ENCODE measurements around the gene CEP57. TPM values are rescaled to one million over a fixed set of nuclear protein-coding genes. Genes with fewer than 3 reads are reported as not detected.
"Not testable (repeated sequence)": the region's sequence is repeated elsewhere in the genome, so short reads cannot be mapped to it uniquely, and the experiment has no call there.

CEP57 gene
- total RNA-seq, 1 donor from 2014 or later, result 79.2 TPM

DNA sequence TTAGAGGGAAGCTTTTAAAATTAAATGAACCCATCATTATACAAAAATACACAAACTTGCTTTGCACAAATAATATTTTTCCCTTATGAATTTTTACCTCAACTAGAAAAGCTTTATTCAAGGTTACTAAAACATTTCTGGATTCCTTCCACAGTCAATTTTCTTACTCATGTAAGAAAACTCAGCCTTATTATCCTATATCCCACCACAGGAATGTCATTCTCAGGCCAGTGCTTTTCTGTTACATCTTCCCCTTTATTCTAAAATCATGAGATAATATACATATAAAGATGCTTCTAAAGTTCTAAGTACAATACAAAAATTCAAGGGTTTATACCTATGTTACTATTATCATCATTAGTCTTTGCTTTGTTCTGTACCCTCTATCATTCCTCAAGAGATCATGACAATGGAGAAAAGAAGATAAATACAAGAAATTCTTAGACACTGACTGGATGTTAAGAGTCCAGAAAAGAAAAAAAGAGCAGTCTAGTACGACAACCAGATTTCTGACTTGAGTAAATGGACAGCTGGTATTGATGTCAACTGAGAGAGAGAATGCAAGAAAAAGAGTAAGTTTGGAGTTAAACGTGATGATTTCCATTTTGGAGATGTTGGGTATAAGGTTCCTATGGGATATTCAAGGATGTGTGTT is 73.3 kb downstream of the CEP57 start:
- no peak for DNase-seq

DNA sequence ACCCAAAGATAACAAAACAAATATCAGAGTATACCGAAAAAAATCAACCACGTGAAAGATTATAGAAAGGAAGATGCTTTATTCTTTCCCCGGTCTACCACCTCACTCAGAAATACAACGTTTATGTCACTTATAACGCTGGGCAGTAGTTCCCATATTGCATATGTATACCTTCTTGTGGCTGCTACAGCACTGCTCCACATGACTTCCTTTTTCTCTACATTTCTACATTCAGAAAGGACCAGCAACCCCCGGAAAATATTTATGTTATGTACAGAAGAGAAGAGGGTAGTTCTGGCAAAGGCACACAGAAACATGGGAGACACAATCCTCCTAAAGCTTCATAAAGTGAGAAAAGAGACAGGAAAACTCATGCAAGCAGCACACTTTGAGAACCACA is 76.8 kb downstream of the CEP57 start:
- DNase-seq, result no peak

DNA sequence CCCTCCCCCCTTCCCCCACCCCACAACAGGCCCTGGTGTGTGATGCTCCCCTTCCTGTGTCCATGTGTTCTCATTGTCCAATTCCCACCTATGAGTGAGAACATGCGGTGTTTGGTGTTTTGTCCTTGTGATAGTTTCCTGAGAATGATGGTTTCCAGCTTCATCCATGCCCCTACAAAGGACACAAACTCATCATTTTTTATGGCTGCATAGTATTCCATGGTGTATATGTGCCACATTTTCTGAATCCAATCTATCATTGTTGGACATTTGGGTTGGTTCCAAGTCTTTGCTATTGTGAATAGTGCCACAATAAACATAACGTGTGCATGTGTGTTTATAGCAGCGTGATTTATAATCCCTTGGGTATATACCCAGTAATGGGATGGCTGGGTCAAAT is 80.6 kb downstream of the CEP57 start:
- not testable (repeated sequence) for DNase-seq

DNA sequence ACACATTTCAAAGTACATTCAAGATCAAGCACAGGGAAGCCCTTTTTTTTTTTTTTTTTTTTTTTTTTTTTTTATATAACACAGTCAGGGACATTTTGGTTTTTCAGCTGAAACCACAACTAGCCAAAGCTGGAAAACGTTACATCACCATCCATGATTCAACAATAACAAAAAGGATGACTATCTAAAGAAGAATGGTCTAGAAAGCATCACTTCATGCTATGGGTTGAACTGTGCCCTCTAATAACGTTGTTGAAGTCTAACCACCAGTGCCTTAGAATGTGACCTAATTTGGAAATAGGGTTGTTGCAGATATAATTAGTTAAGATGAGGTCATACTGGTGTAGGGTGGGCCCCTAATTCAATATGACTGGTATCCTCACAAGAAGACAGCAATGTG is 87.0 kb downstream of the CEP57 start:
- DNase-seq, result no peak

Small RNAs within 50 kb of the gene (small RNA-seq; reads per million reads assigned to genes)
- not detected for gene RNA5SP345 (ENCODE audit: low replicate concordance)

Other genes with a start within 250 kb of the CEP57 start
- 50.9 TPM for gene FAM76B, start 716 bp upstream of the CEP57 start, total RNA-seq
- 32.0 TPM for gene MTMR2, start 133.6 kb downstream of the CEP57 start, total RNA-seq